GM19455 (cell line): ENCODE measurements around the gene KRTAP5-4.
"Not testable (repeated sequence)": the region's sequence is repeated elsewhere in the genome, so short reads cannot be mapped to it uniquely, and the experiment has no call there.

Source experiments
- ATAC-seq: cut with Tn5 transposase; IDR thresholded peaks from one replicate; pipeline ENCODE4 v1.9.1; 2021; ENCODE audit not compliant: unreplicated experiment

Gene KRTAP5-4

GRCh38 chr11:1604181-1604580 lies 17.8 kb downstream of the KRTAP5-4 start:
- no peak for ATAC-seq

- ATAC-seq, result no peak
Observed at GRCh38 chr11:1603629-1604028, 18.3 kb downstream of the KRTAP5-4 start.

GRCh38 chr11:1601663-1602062 lies 20.3 kb downstream of the KRTAP5-4 start:
- ATAC-seq, result not testable (repeated sequence)

GRCh38 chr11:1600626-1601025 lies 21.3 kb downstream of the KRTAP5-4 start:
- ATAC-seq, result no peak

GRCh38 chr11:1598816-1599215 lies 23.1 kb downstream of the KRTAP5-4 start:
- ATAC-seq, result no peak

- ATAC-seq, result not testable (repeated sequence)
Observed at GRCh38 chr11:1598406-1598805, 23.5 kb downstream of the KRTAP5-4 start.

GRCh38 chr11:1597994-1598380 lies 24.0 kb downstream of the KRTAP5-4 start, which contains the start of gene KRTAP5-2:
Gene KRTAP5-2, minus strand, starts transcription at chr11:1598294. Its CDS starts 44 bp downstream, at chr11:1598250.
- no peak for ATAC-seq

GRCh38 chr11:1597331-1597993 lies 24.5 kb downstream of the KRTAP5-4 start:
- no peak for ATAC-seq

- not testable (repeated sequence) for ATAC-seq
Observed at GRCh38 chr11:1596576-1597121, 25.3 kb downstream of the KRTAP5-4 start.

GRCh38 chr11:1595994-1596575 lies 25.9 kb downstream of the KRTAP5-4 start:
- ATAC-seq, result not testable (repeated sequence)

GRCh38 chr11:1592628-1593027 lies 29.3 kb downstream of the KRTAP5-4 start:
- ATAC-seq, result no peak

GRCh38 chr11:1589996-1590395 lies 31.9 kb downstream of the KRTAP5-4 start:
- no peak for ATAC-seq

- not testable (repeated sequence) for ATAC-seq
Observed at GRCh38 chr11:1589191-1589963, 32.6 kb downstream of the KRTAP5-4 start.

- ATAC-seq, result no peak
Observed at GRCh38 chr11:1586699-1587098, 35.2 kb downstream of the KRTAP5-4 start.

- not testable (repeated sequence) for ATAC-seq
Observed at GRCh38 chr11:1584661-1585370, 37.1 kb downstream of the KRTAP5-4 start, which contains the start of gene KRTAP5-1. Gene KRTAP5-1, minus strand, starts transcription at chr11:1585283. Its CDS starts 34 bp downstream, at chr11:1585249.

GRCh38 chr11:1582909-1583308 lies 39.0 kb downstream of the KRTAP5-4 start:
- not testable (repeated sequence) for ATAC-seq

GRCh38 chr11:1581976-1582375 lies 40.0 kb downstream of the KRTAP5-4 start:
- no peak for ATAC-seq

- ATAC-seq, result no peak
Observed at GRCh38 chr11:1576825-1577224, 45.1 kb downstream of the KRTAP5-4 start.

- ATAC-seq, result not testable (repeated sequence)
Observed at GRCh38 chr11:1575756-1576155, 46.2 kb downstream of the KRTAP5-4 start.

GRCh38 chr11:1574933-1575242 lies 47.0 kb downstream of the KRTAP5-4 start:
- ATAC-seq, result no peak
